ENCODE measurements around the gene ANXA3. TPM values are rescaled to one million over a fixed set of nuclear protein-coding genes. Genes with fewer than 3 reads are reported as not detected.

Gene ANXA3
- total RNA-seq, 2 donors from 2014 or later = 5.1 TPM; not detected in 1

DNA sequence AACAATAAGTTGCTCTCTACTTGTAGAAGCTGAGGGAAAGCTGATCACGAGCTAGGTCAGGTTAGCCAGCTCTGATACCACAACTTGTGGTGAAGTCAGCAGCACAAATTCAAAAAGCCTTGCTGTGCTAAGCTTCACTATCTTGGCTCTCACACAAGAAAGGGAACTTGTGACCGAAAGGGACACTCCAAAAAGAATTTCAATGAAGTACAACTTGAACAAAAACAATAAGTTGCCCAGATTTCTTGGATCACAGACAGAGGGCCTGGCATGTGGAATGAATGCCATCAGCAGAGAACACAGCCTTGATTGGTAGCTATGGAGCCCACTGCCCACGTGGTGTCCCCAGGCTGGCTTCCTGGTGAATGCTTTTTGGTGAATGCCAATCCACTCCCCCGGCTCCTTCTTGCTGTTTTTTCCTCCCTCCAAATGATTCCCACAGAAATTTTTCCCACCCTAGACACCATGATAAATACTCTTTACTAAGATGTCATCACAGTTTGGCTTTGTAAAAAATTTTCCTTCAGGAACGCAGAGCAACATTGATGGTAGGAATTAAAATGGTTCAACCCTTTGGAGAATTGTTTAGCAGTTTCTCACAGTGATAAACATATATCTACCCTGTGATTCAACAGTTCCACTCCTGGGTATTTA, 82.6 kb downstream of the ANXA3 start:
- Mint-ChIP-seq H3K4me1 (peaks cover 9% of the 10 kb centered on the region), H3K4me3 (no peak overlapping the region), H3K27me3 (peaks cover 15% of the 10 kb centered on the region), H3K36me3 (ENCODE audit: low read depth) (no peaks in the 10 kb centered on the region), H3K27ac (no peak overlapping the region)
- ATAC-seq (no peak), DNase-seq (no peak)
- H3K9me3 ChIP-seq (ENCODE audit: control insufficient read depth, low read length, poor library complexity, severe bottlenecking) = no peaks in the 10 kb centered on the region

DNA sequence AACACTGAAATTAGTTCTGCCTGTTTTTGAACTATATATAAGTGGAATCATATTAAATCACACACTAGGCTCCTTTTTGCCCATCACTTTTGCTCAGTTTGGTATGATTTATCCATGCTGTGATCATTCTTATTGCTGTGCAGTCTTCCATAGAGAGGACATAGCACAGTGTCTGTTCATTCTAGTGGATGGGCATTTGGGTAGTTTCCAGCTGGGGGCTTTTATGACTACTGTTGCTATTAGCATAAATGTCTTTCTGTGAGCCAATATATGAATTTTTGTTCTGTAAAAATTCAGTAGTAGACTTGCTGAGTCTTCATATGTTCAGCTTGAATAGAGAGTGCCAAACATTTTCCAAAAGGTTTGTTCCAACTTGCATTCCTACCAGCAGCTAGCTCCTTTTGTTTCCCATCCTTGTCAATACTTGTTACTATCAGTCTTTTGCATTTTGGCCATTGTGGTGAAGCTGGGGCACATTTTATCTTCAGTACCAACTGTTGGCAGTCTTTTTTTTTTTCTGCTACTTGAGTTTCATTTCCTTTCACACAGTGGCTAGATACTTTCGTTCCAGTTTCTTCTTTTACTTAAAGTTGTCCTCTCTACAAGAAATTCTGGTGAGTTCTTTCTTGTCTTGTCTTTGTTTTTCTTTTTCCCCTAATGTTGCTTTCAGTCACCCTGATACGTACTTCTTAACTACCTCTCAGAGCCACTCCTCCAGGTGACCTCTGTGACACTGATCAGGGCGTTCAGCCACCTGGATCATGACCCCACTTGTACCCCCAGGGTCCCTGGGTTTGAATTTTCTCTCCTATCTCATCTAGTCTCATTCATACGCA, 87.0 kb downstream of the ANXA3 start:
- Mint-ChIP-seq H3K4me3 (peak overlapping the region; percentile 8), H3K36me3 (ENCODE audit: low read depth) (no peaks in the 10 kb centered on the region), H3K4me1 (peaks cover 10% of the 10 kb centered on the region), H3K27me3 (peaks cover 23% of the 10 kb centered on the region), H3K27ac (no peak overlapping the region)
- ATAC-seq (no peak), DNase-seq (no peak)
- no peaks in the 10 kb centered on the region for H3K9me3 ChIP-seq (ENCODE audit: control insufficient read depth, low read length, poor library complexity, severe bottlenecking)

GRCh38 chr4:78640714-78641113, 89.1 kb downstream of the ANXA3 start:
- ATAC-seq (no peak), DNase-seq (no peak)
- no peaks in the 10 kb centered on the region for H3K9me3 ChIP-seq (ENCODE audit: control insufficient read depth, low read length, poor library complexity, severe bottlenecking)
- H3K4me1 Mint-ChIP-seq = peaks cover 10% of the 10 kb centered on the region
- H3K27me3 Mint-ChIP-seq = peaks cover 14% of the 10 kb centered on the region
- H3K27ac Mint-ChIP-seq = peak overlapping the region; percentile 32
- H3K36me3 Mint-ChIP-seq (ENCODE audit: low read depth) = no peaks in the 10 kb centered on the region
- no peak overlapping the region for H3K4me3 Mint-ChIP-seq

DNA sequence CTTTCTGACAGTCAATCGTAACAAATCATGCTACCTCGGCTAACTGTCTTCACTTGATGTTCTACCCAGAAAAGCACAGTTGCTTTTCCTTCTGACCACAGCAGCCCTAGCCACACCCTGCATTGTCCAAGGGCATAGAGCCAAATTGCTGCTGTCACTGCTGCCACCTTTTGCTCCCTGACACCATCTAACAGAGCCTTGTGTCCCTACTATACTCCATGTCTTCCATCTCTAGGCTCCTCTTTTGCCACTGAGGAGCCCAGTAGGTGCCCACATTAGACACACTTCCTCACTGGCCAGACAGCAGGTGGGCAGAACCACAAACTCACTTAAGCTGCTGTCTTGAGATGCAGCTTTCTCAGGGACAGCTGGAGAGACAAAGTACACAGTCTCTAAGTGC, 91.4 kb downstream of the ANXA3 start:
- no peak overlapping the region for H3K27ac Mint-ChIP-seq
- peaks cover 14% of the 10 kb centered on the region for H3K27me3 Mint-ChIP-seq
- DNase-seq = no peak
- H3K4me1 Mint-ChIP-seq = peaks cover 12% of the 10 kb centered on the region
- H3K36me3 Mint-ChIP-seq (ENCODE audit: low read depth) = no peaks in the 10 kb centered on the region
- no peaks in the 10 kb centered on the region for H3K9me3 ChIP-seq (ENCODE audit: control insufficient read depth, low read length, poor library complexity, severe bottlenecking)
- H3K4me3 Mint-ChIP-seq = no peak overlapping the region
- ATAC-seq = no peak

DNA sequence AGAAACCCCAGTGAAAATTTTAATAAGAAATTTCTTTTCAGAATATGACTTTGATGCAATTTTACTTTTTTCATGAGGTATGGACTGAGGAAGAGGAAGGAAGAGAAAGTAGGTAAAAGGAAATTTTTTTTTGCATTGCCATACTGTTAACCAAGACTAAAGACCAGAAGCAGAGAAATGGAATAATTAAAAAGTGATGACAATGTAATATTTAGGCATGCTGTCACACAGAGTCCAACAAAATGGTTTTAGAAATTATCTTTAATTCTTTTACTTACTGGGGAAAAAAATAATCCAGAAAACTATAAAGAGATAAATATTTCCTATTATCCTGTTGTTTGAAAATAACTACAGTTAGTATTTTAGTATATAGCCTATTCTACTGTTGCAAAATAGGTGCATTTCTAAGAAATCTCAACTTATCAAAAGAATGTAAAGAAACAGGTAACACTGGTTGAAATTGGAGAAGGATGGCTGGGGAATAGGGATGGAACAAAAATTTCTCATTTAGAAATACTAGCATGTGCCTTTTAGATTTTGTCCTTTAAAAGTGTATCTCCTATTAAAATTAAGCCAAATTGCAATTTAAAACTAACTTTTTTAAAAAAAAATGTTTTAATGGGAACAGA, 92.6 kb downstream of the ANXA3 start:
- H3K4me1 Mint-ChIP-seq = peaks cover 5% of the 10 kb centered on the region
- DNase-seq = no peak

DNA sequence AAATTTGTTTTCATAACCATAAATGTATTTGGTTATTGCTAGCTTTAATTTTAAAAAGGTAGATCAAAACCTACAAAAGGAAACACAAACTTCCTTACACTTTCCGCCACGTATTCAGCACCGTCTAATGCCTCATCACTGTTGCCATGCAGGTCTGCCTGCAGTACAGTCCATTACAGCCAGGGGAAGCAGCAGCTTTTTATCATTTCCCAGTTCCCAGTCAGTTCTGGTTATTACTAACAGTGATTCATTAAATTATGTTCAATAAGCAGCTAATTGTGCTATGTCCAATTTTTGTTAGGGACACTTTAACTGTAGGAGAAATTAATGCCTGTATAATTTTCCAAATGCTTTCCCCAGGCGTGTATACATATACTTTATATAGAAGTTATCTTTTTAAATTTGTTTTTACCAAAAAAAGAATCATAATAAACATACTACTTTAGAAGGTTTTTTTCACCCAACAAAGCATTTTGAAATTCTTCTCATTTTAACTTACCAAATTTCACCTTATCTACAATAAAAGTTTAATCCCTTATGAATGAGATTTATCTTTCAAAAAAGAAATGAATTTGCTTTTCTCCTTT, 93.3 kb downstream of the ANXA3 start:
- H3K9me3 ChIP-seq (ENCODE audit: control insufficient read depth, low read length, poor library complexity, severe bottlenecking) = no peaks in the 10 kb centered on the region
- ATAC-seq = peak; percentile 98
- H3K4me3 Mint-ChIP-seq = no peak overlapping the region
- peak in 2 of 3 donors; percentile 8 to 18 for DNase-seq
- no peaks in the 10 kb centered on the region for H3K36me3 Mint-ChIP-seq (ENCODE audit: low read depth)
- peaks cover 5% of the 10 kb centered on the region for H3K4me1 Mint-ChIP-seq
- peak overlapping the region; percentile 43 for H3K27ac Mint-ChIP-seq
- H3K27me3 Mint-ChIP-seq = peaks cover 14% of the 10 kb centered on the region

More for the DNA sequence above, 92.6 kb downstream of the ANXA3 start:
- ATAC-seq = no peak
- no peaks in the 10 kb centered on the region for H3K36me3 Mint-ChIP-seq (ENCODE audit: low read depth)
- H3K27ac Mint-ChIP-seq = no peak overlapping the region
- H3K9me3 ChIP-seq (ENCODE audit: control insufficient read depth, low read length, poor library complexity, severe bottlenecking) = no peaks in the 10 kb centered on the region
- H3K27me3 Mint-ChIP-seq = peaks cover 14% of the 10 kb centered on the region
- no peak overlapping the region for H3K4me3 Mint-ChIP-seq

- H3K36me3 Mint-ChIP-seq (ENCODE audit: low read depth) = no peaks in the 10 kb centered on the region
- H3K27ac Mint-ChIP-seq = peak overlapping the region; percentile 43
- DNase-seq (no peak), ATAC-seq (no peak)
- H3K4me1 Mint-ChIP-seq = peaks cover 3% of the 10 kb centered on the region
- H3K9me3 ChIP-seq (ENCODE audit: control insufficient read depth, low read length, poor library complexity, severe bottlenecking) = no peaks in the 10 kb centered on the region
- H3K4me3 Mint-ChIP-seq = no peak overlapping the region
- H3K27me3 Mint-ChIP-seq = peaks cover 10% of the 10 kb centered on the region
Observed at GRCh38 chr4:78645853-78646757, 94.5 kb downstream of the ANXA3 start.

- peaks cover 10% of the 10 kb centered on the region for H3K27me3 Mint-ChIP-seq
- H3K36me3 Mint-ChIP-seq (ENCODE audit: low read depth) = no peaks in the 10 kb centered on the region
- H3K4me1 Mint-ChIP-seq = peaks cover 3% of the 10 kb centered on the region
- no peak overlapping the region for H3K27ac Mint-ChIP-seq
- DNase-seq (no peak), ATAC-seq (no peak)
- H3K9me3 ChIP-seq (ENCODE audit: control insufficient read depth, low read length, poor library complexity, severe bottlenecking) = no peaks in the 10 kb centered on the region
- H3K4me3 Mint-ChIP-seq = no peak overlapping the region
Observed at GRCh38 chr4:78647272-78647671, 95.7 kb downstream of the ANXA3 start.

DNA sequence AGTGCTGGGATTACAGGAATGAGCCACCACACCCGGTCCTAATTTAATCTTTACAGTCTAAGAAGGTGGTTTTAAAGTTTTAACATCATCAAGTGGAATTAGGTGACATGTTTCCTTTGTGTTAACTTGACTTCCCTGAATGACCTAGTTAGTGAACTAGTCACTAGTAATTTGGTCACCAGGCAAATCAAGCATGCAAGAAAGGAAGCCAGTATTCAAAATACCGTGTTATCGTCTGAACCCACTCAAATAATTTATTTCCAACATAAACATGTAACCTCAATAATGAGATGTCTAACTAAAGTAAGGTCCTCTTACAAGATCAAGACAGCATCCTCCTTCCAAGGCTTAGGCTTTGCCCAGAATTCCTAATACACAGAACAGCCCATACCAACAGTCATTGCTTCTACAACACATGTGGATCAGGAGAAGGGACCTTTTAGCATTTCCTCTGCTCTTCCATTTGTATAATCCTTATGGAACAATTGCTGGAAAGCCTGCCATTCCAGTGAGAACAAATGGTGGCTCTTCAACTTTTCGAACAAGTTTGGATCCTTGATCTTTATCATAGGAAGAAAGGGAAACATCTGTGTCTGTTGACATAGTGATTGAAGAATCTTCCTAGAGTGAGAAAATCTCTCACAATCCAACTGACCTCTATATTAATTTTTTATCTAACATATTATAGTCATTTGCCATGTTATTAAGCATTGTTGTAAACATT, 97.2 kb downstream of the ANXA3 start:
- peaks cover 2% of the 10 kb centered on the region for H3K36me3 Mint-ChIP-seq (ENCODE audit: low read depth)
- no peaks in the 10 kb centered on the region for H3K27me3 Mint-ChIP-seq
- no peaks in the 10 kb centered on the region for H3K9me3 ChIP-seq (ENCODE audit: control insufficient read depth, low read length, poor library complexity, severe bottlenecking)
- DNase-seq = no peak
- H3K27ac Mint-ChIP-seq = no peak overlapping the region
- H3K4me1 Mint-ChIP-seq = peaks cover 6% of the 10 kb centered on the region
- no peak overlapping the region for H3K4me3 Mint-ChIP-seq
- ATAC-seq = no peak

DNA sequence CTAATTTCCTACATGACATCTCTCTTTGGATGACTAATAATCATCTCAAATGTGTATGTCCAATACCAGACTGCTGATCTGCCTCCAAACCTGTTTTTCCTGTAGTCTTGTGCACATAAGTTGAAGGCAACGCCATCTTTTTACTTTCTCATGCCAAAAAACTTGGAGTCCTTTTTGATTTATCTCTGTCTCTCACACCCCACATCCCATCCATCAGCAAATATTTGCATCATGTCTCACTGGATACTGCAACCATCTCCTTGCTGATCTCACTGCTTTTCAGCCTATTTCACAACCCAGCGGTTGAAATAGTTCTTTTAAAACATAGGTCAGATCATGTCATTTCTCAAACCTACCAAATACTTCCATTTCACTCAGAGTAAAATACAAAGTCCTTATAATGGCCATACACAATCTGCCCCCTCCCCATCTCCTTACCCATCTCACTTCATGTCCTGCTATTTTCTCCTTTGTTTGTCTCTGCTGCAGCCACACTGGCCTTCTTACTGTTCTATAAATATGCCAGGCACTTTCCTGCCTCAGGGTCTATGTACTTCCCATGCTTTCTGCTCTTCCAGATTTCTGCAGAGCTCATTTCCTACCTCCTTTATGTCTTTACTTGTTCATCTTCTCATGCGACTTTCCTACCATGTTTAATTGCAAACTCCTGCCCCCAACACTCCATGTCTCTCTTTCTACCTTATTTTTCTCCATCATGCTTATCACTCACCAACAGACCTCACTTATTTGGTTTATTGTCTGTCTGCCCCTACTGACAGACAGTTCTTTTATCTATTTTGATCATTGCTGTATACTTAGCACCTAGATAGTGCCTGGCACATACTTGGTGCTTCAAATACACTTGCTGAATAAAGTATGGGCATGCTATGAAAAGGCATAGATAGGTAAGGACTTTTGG, 98.8 kb downstream of the ANXA3 start:
- Mint-ChIP-seq H3K27me3 (no peaks in the 10 kb centered on the region), H3K4me3 (no peak overlapping the region), H3K36me3 (ENCODE audit: low read depth) (peaks cover 4% of the 10 kb centered on the region), H3K4me1 (peaks cover 6% of the 10 kb centered on the region), H3K27ac (no peak overlapping the region)
- H3K9me3 ChIP-seq (ENCODE audit: control insufficient read depth, low read length, poor library complexity, severe bottlenecking) = no peaks in the 10 kb centered on the region
- no peak for ATAC-seq
- DNase-seq = no peak

- Mint-ChIP-seq H3K27me3 (no peaks in the 10 kb centered on the region), H3K4me1 (peaks cover 6% of the 10 kb centered on the region), H3K4me3 (no peak overlapping the region), H3K36me3 (ENCODE audit: low read depth) (peaks cover 4% of the 10 kb centered on the region), H3K27ac (no peak overlapping the region)
- no peak for ATAC-seq
- H3K9me3 ChIP-seq (ENCODE audit: control insufficient read depth, low read length, poor library complexity, severe bottlenecking) = no peaks in the 10 kb centered on the region
- DNase-seq = no peak
Observed at GRCh38 chr4:78651250-78651860, 99.8 kb downstream of the ANXA3 start.

All from T-helper 17 cell (primary cell).